ENCODE results near the gene MND1. TPM values are rescaled to one million over a fixed set of nuclear protein-coding genes. Genes with fewer than 3 reads are reported as not detected.

MND1 gene
- total RNA-seq, 2 donors from 2014 or later = 3.0 TPM; not detected in 1

DNA sequence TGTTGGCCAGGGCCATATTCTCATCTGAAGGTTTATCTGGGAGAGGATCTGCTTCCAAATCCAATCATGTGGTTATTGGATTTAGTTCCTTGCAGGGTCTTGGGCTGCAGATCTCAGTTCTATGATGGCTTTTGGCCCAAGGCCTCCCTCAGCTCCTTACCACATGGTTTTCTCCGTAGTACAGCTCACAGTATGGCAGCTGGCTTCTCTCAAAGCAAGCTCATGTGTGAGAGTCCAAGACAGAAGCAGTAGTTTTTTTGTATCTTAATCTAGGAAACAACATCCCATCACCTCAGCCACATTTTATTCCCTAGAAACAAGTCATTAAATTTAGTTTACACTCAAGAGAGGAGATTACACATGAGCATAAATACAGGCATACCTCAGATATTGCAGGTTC is 24.5 kb downstream of the MND1 start:
- DNase-seq (ENCODE audit: low spot score) (no peak), ATAC-seq (ENCODE audit: insufficient number of reproducible peaks, low FRiP score, low read depth) (no peak)
- no peak overlapping the region for H3K4me3 ChIP-seq
- H3K27me3 ChIP-seq (replicated peaks; ENCODE audit: insufficient read depth) = no peaks in the 10 kb centered on the region
- TF ChIP-seq, protein P1, sequence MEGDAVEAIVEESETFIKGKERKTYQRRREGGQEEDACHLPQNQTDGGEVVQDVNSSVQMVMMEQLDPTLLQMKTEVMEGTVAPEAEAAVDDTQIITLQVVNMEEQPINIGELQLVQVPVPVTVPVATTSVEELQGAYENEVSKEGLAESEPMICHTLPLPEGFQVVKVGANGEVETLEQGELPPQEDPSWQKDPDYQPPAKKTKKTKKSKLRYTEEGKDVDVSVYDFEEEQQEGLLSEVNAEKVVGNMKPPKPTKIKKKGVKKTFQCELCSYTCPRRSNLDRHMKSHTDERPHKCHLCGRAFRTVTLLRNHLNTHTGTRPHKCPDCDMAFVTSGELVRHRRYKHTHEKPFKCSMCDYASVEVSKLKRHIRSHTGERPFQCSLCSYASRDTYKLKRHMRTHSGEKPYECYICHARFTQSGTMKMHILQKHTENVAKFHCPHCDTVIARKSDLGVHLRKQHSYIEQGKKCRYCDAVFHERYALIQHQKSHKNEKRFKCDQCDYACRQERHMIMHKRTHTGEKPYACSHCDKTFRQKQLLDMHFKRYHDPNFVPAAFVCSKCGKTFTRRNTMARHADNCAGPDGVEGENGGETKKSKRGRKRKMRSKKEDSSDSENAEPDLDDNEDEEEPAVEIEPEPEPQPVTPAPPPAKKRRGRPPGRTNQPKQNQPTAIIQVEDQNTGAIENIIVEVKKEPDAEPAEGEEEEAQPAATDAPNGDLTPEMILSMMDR (IDR thresholded peaks at IDR 0.05) = no peak
- H3K9me3 ChIP-seq = peaks cover 6% of the 10 kb centered on the region
- H3K36me3 ChIP-seq = no peaks in the 10 kb centered on the region
- no peaks in the 10 kb centered on the region for H3K4me1 ChIP-seq (ENCODE audit: control insufficient read depth in 1 of 2, low read depth in 2 of 2)
- no peak overlapping the region for H3K27ac ChIP-seq

DNA sequence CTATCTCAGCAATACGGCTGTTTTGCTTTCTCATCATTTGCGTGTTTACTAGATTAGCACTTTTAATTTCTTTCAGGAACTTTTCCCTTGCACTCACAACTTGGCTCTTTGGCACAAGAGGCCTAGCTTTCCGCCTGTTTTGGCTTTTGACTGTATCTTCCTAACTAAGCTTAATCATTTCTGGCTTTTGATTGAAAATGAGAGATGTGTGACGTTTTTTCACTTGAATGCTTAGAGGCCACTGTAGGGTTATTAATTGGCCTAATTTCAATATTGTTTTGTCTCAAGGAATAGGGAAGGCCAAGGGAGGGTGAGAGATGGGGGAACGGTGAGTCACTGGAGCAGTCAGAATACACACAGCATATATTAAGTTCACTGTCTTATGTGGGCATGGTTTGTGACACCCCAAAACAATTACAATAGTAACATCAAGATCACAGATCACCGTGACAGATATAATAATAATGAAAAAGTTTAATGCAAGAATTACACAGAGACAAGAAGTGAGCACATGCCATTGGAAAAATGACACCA is 27.3 kb downstream of the MND1 start:
- Histone ChIP-seq H3K4me3 (no peak overlapping the region), H3K9me3 (peaks cover 6% of the 10 kb centered on the region), H3K4me1 (ENCODE audit: control insufficient read depth in 1 of 2, low read depth in 2 of 2) (no peaks in the 10 kb centered on the region), H3K27me3 (replicated peaks; ENCODE audit: insufficient read depth) (no peaks in the 10 kb centered on the region), H3K27ac (no peak overlapping the region), H3K36me3 (no peaks in the 10 kb centered on the region)
- ATAC-seq (ENCODE audit: insufficient number of reproducible peaks, low FRiP score, low read depth) = no peak
- DNase-seq (ENCODE audit: low spot score) = no peak
- TF ChIP-seq, protein P1 (IDR thresholded peaks at IDR 0.05) = no peak

DNA sequence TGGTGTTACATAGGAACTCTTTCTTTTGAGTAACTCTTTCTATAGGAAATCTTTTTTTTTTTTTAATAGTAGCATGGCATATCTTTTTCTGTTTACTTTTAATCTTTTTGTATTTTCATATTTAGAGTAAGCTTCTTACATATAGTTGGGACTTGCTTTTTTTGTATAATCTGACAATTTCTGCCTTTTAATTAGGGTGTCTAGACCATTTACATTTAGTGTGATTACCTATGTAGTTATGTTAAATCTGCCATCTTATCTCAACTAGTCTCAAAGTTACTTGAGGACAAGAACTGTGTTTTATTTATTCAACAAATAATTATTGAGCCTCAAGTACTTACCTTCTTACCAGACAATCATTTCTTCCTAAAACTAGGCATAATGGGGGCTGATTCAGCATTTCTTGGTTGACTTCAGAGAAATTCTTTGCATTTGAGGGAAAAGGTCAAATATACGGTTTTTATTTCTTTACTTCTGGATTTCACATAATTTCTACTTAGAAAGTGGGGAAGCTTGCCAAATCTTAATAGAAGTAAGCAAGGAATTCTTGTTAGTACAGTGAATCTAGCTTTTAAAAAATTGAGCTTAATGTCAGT is 28.6 kb downstream of the MND1 start:
- DNase-seq (ENCODE audit: low spot score) = no peak
- Histone ChIP-seq H3K27ac (no peak overlapping the region), H3K27me3 (replicated peaks; ENCODE audit: insufficient read depth) (no peaks in the 10 kb centered on the region), H3K9me3 (peaks cover 6% of the 10 kb centered on the region), H3K36me3 (no peaks in the 10 kb centered on the region), H3K4me3 (no peak overlapping the region), H3K4me1 (ENCODE audit: control insufficient read depth in 1 of 2, low read depth in 2 of 2) (no peaks in the 10 kb centered on the region)
- ATAC-seq (ENCODE audit: insufficient number of reproducible peaks, low FRiP score, low read depth) = no peak
- TF ChIP-seq, protein P1 (IDR thresholded peaks at IDR 0.05) = no peak

DNA sequence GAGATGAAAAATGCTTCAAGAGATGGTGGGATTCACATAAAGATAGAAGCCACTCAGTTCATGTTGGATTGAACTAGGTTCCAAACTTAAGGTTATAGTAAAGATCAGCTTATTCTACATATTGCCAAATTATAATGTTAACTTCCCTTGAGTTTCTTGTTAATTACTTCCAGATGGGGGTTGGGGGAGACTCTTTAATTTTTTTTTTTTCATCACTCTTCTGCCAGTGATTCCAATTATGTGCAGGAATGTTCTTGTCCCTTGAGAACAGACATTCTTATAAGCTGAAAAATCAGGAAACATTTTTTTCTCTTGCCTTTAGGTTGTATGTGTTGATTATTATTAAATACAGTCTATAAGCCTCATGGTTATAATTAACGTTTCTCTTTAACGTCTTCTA is 30.0 kb downstream of the MND1 start:
- Histone ChIP-seq H3K36me3 (no peaks in the 10 kb centered on the region), H3K4me1 (ENCODE audit: control insufficient read depth in 1 of 2, low read depth in 2 of 2) (no peaks in the 10 kb centered on the region), H3K4me3 (no peak overlapping the region), H3K27me3 (replicated peaks; ENCODE audit: insufficient read depth) (no peaks in the 10 kb centered on the region), H3K27ac (no peak overlapping the region), H3K9me3 (peaks cover 6% of the 10 kb centered on the region)
- ATAC-seq (ENCODE audit: insufficient number of reproducible peaks, low FRiP score, low read depth) = no peak
- TF ChIP-seq, protein P1 (IDR thresholded peaks at IDR 0.05) = no peak
- no peak for DNase-seq (ENCODE audit: low spot score)

DNA sequence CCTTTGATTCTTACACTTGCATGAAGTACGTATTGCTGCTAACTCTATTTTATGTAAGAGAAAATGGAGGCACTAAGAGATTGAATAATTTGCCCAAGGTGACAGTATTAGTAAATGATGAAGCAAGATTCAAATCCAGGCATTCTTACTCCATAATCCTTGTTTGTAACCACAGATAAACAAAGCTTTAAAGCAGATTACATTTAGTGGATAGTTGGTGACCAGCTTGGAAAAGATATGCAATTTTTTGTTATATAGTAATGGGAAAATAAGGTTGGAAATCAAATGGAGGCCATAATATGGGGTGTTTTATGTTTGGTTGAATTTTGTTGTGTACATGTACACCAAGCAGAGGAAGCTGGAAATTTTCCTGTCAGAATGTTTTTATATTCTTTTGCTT is 30.8 kb downstream of the MND1 start:
- ATAC-seq (ENCODE audit: insufficient number of reproducible peaks, low FRiP score, low read depth) = no peak
- DNase-seq (ENCODE audit: low spot score) = no peak
- H3K4me1 ChIP-seq (ENCODE audit: control insufficient read depth in 1 of 2, low read depth in 2 of 2) = no peaks in the 10 kb centered on the region
- TF ChIP-seq, protein P1 (IDR thresholded peaks at IDR 0.05) = no peak
- no peak overlapping the region for H3K27ac ChIP-seq
- H3K4me3 ChIP-seq = no peak overlapping the region
- H3K9me3 ChIP-seq = peaks cover 6% of the 10 kb centered on the region
- no peaks in the 10 kb centered on the region for H3K36me3 ChIP-seq
- H3K27me3 ChIP-seq (replicated peaks; ENCODE audit: insufficient read depth) = no peaks in the 10 kb centered on the region

Data from thoracic aorta (tissue), 2 donors.